ENCODE results near the gene IRX3. TPM values are rescaled to one million over a fixed set of nuclear protein-coding genes. Genes with fewer than 3 reads are reported as not detected.

IRX3 gene
- total and polyA plus RNA-seq, 4 donors: 2.9 to 14.4 (median 7.0) TPM

- no peak overlapping the region for H3K27ac ChIP-seq (ENCODE audit: low read depth, low read length)
These were observed 1.0 kb downstream of the IRX3 start for GRCh38 chr16:54285414-54286089.

GRCh38 chr16:54284931-54285413 lies 1.6 kb downstream of the IRX3 start:
- 4% methylated on average over 33 of the region's 42 CpGs for whole genome bisulfite sequencing (ENCODE audit: insufficient coverage)
- no peak overlapping the region for H3K27ac ChIP-seq (ENCODE audit: low read depth, low read length)
- no peaks in the 10 kb centered on the region for H3K9me3 ChIP-seq (ENCODE audit: control insufficient read depth, insufficient read depth, low read length)
- H3K27me3 ChIP-seq (ENCODE audit: control insufficient read depth, insufficient read depth, low read length): peaks cover 94% of the 10 kb centered on the region
- peaks cover 59% of the 10 kb centered on the region for H3K4me1 ChIP-seq (ENCODE audit: control insufficient read depth, insufficient read depth, low read length)
- DNase-seq (ENCODE audit: low read depth in 4 of 6, low spot score in 6 of 6): peak in 2 of 6 donors; percentile 36 to 37
- H3K4me3 ChIP-seq (ENCODE audit: low read depth, low read length): peak overlapping the region; percentile 42
- H3K36me3 ChIP-seq (ENCODE audit: control insufficient read depth, insufficient read depth, low read length): peaks cover 16% of the 10 kb centered on the region

More at GRCh38 chr16:54285414-54286089, 1.0 kb downstream of the IRX3 start:
- Histone ChIP-seq H3K36me3 (ENCODE audit: control insufficient read depth, insufficient read depth, low read length) (peaks cover 16% of the 10 kb centered on the region), H3K4me3 (ENCODE audit: low read depth, low read length) (peak overlapping the region; percentile 42), H3K9me3 (ENCODE audit: control insufficient read depth, insufficient read depth, low read length) (no peaks in the 10 kb centered on the region), H3K27me3 (ENCODE audit: control insufficient read depth, insufficient read depth, low read length) (peaks cover 94% of the 10 kb centered on the region), H3K4me1 (ENCODE audit: control insufficient read depth, insufficient read depth, low read length) (peaks cover 65% of the 10 kb centered on the region)
- DNase-seq (ENCODE audit: low read depth in 4 of 6, low spot score in 6 of 6): peak in 2 of 6 donors; percentile 30 to 41
- 0% methylated on average over 77 of the region's 77 CpGs for WGBS (ENCODE audit: insufficient coverage)

- no peak overlapping the region for H3K27ac ChIP-seq (ENCODE audit: low read depth, low read length)
These were observed 2.2 kb downstream of the IRX3 start for GRCh38 chr16:54284319-54284930.

GRCh38 chr16:54283725-54284318 lies 2.8 kb downstream of the IRX3 start:
- WGBS (ENCODE audit: insufficient coverage): 24% methylated on average over 29 of the region's 31 CpGs
- Histone ChIP-seq H3K27ac (ENCODE audit: low read depth, low read length) (no peak overlapping the region), H3K27me3 (ENCODE audit: control insufficient read depth, insufficient read depth, low read length) (peaks cover 89% of the 10 kb centered on the region), H3K4me1 (ENCODE audit: control insufficient read depth, insufficient read depth, low read length) (peaks cover 55% of the 10 kb centered on the region), H3K4me3 (ENCODE audit: low read depth, low read length) (peak overlapping the region; percentile 16), H3K36me3 (ENCODE audit: control insufficient read depth, insufficient read depth, low read length) (peaks cover 16% of the 10 kb centered on the region), H3K9me3 (ENCODE audit: control insufficient read depth, insufficient read depth, low read length) (no peaks in the 10 kb centered on the region)
- peak in 2 of 6 donors; percentile 22 to 26 for DNase-seq (ENCODE audit: low read depth in 4 of 6, low spot score in 6 of 6)

More at GRCh38 chr16:54284319-54284930, 2.2 kb downstream of the IRX3 start:
- Histone ChIP-seq H3K9me3 (ENCODE audit: control insufficient read depth, insufficient read depth, low read length) (no peaks in the 10 kb centered on the region), H3K36me3 (ENCODE audit: control insufficient read depth, insufficient read depth, low read length) (peaks cover 16% of the 10 kb centered on the region), H3K4me1 (ENCODE audit: control insufficient read depth, insufficient read depth, low read length) (peaks cover 57% of the 10 kb centered on the region), H3K4me3 (ENCODE audit: low read depth, low read length) (peak overlapping the region; percentile 16), H3K27me3 (ENCODE audit: control insufficient read depth, insufficient read depth, low read length) (peaks cover 94% of the 10 kb centered on the region)
- DNase-seq (ENCODE audit: low read depth in 4 of 6, low spot score in 6 of 6): peak in 2 of 6 donors; percentile 8 to 26
- WGBS (ENCODE audit: insufficient coverage): 3% methylated on average over 73 of the region's 73 CpGs

GRCh38 chr16:54282928-54283724 lies 3.5 kb downstream of the IRX3 start:
- Histone ChIP-seq H3K4me1 (ENCODE audit: control insufficient read depth, insufficient read depth, low read length) (peaks cover 60% of the 10 kb centered on the region), H3K9me3 (ENCODE audit: control insufficient read depth, insufficient read depth, low read length) (no peaks in the 10 kb centered on the region), H3K27me3 (ENCODE audit: control insufficient read depth, insufficient read depth, low read length) (peaks cover 88% of the 10 kb centered on the region), H3K36me3 (ENCODE audit: control insufficient read depth, insufficient read depth, low read length) (peaks cover 16% of the 10 kb centered on the region), H3K4me3 (ENCODE audit: low read depth, low read length) (peak overlapping the region; percentile 16), H3K27ac (ENCODE audit: low read depth, low read length) (no peak overlapping the region)
- peak in 2 of 6 donors; percentile 29 to 35 for DNase-seq (ENCODE audit: low read depth in 4 of 6, low spot score in 6 of 6)
- WGBS (ENCODE audit: insufficient coverage): 24% methylated on average over 28 of the region's 37 CpGs

GRCh38 chr16:54282202-54282927 lies 4.2 kb downstream of the IRX3 start:
- H3K4me3 ChIP-seq (ENCODE audit: low read depth, low read length): no peak overlapping the region
- WGBS (ENCODE audit: insufficient coverage): 9% methylated on average over 28 of the region's 42 CpGs

GRCh38 chr16:54281535-54282201 lies 4.9 kb downstream of the IRX3 start:
- H3K9me3 ChIP-seq (ENCODE audit: control insufficient read depth, insufficient read depth, low read length): no peaks in the 10 kb centered on the region
- peaks cover 16% of the 10 kb centered on the region for H3K36me3 ChIP-seq (ENCODE audit: control insufficient read depth, insufficient read depth, low read length)
- no peak overlapping the region for H3K27ac ChIP-seq (ENCODE audit: low read depth, low read length)
- H3K4me1 ChIP-seq (ENCODE audit: control insufficient read depth, insufficient read depth, low read length): peaks cover 61% of the 10 kb centered on the region
- H3K4me3 ChIP-seq (ENCODE audit: low read depth, low read length): no peak overlapping the region
- WGBS (ENCODE audit: insufficient coverage): 30% methylated on average over 53 of the region's 53 CpGs
- peaks cover 79% of the 10 kb centered on the region for H3K27me3 ChIP-seq (ENCODE audit: control insufficient read depth, insufficient read depth, low read length)
- peak in 1 of 6 donors; percentile 13 for DNase-seq (ENCODE audit: low read depth in 4 of 6, low spot score in 6 of 6)

More at GRCh38 chr16:54282202-54282927, 4.2 kb downstream of the IRX3 start:
- no peaks in the 10 kb centered on the region for H3K9me3 ChIP-seq (ENCODE audit: control insufficient read depth, insufficient read depth, low read length)
- DNase-seq (ENCODE audit: low read depth in 4 of 6, low spot score in 6 of 6): peak in 2 of 6 donors; percentile 69 to 74
- H3K27me3 ChIP-seq (ENCODE audit: control insufficient read depth, insufficient read depth, low read length): peaks cover 85% of the 10 kb centered on the region
- peaks cover 16% of the 10 kb centered on the region for H3K36me3 ChIP-seq (ENCODE audit: control insufficient read depth, insufficient read depth, low read length)
- H3K27ac ChIP-seq (ENCODE audit: low read depth, low read length): no peak overlapping the region
- H3K4me1 ChIP-seq (ENCODE audit: control insufficient read depth, insufficient read depth, low read length): peaks cover 60% of the 10 kb centered on the region

GRCh38 chr16:54280751-54281150 lies 5.8 kb downstream of the IRX3 start:
- Histone ChIP-seq H3K9me3 (ENCODE audit: control insufficient read depth, insufficient read depth, low read length) (no peaks in the 10 kb centered on the region), H3K27me3 (ENCODE audit: control insufficient read depth, insufficient read depth, low read length) (peaks cover 73% of the 10 kb centered on the region), H3K27ac (ENCODE audit: low read depth, low read length) (no peak overlapping the region), H3K4me3 (ENCODE audit: low read depth, low read length) (no peak overlapping the region), H3K36me3 (ENCODE audit: control insufficient read depth, insufficient read depth, low read length) (peaks cover 16% of the 10 kb centered on the region), H3K4me1 (ENCODE audit: control insufficient read depth, insufficient read depth, low read length) (peaks cover 54% of the 10 kb centered on the region)
- DNase-seq (ENCODE audit: low read depth in 4 of 6, low spot score in 6 of 6): no peak
- 100% methylated on average over 1 of the region's 3 CpGs for WGBS (ENCODE audit: insufficient coverage)
